Hypothalamus (tissue), 51 donors: ENCODE results near the gene COL9A2.
"Not testable (repeated sequence)": the region's sequence is repeated elsewhere in the genome, so short reads cannot be mapped to it uniquely, and the experiment has no call there.

Experiments
- DNase-seq, 51 donors: peaks; one replicate each; lab custom pipeline; 2025; lab: John Stamatoyannopoulos, UW

Gene COL9A2

DNA sequence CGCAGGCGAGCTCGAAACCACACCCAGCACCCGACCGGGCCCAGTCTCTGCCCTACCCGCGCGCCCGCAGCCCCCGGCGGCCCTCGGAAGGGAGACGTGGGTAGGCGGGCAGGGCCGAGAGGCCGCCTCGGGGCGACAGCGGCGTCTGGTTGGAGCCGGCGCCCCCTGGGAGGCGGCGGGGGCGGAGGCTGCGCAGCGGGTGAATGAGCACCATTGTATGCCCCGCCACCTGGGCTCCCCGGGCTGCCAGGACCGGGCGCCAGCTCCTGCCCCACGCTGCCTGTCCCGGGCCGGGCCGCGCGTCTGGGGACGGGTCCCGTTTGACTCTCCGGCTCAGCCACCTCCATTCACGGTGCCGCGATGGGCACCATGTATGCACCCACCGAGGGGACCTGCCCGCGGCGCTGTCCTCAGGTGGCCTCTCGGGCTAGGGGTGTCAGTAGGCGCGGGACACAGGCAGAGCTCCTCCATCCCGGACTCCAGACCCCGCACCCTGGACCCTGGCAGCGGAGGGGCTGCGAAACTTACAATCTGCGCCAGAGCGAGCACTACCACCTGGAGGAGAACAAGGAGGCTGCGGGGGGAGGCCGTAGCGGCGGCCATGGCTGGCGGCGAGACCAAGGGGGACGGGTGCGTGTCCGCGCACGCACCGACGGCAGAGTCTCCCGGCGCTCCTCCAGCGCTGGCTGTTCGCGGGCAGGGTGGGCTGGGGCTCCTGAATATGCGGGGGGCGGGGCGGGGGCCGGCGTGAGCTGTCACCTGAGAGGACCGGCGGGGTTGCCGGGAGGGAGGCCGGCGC, at the start of gene COL9A2:
TSS of gene COL9A2 (minus strand) at position 692 of the 799 bp plus-strand sequence. CDS start at position 603, 89 bp downstream.
- peak in 49 of 51 donors; percentile 23 to 92 (median 74) for DNase-seq

DNA sequence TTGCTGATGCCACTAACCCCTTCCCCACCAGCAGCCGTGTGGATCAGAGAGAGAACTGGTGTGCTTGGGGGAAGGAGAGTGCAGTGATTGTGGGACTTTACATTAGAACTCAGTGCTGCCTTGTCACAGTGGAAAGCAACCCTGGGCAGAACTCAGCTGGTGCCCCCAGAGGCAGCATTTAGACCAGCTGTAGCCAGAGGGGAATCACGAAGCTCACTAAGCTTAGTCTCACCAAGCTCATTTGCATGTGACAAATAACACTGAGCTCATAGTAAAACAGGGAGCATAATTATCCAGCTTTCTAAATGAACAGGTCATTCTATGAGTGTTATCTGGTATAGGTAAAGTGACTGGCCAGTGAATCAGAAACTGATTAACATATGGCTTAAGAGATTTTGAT, 46.6 kb upstream of the COL9A2 start:
- no peak for DNase-seq

GRCh38 chr1:40362699-40363098, 45.6 kb upstream of the COL9A2 start:
- DNase-seq, result no peak

DNA sequence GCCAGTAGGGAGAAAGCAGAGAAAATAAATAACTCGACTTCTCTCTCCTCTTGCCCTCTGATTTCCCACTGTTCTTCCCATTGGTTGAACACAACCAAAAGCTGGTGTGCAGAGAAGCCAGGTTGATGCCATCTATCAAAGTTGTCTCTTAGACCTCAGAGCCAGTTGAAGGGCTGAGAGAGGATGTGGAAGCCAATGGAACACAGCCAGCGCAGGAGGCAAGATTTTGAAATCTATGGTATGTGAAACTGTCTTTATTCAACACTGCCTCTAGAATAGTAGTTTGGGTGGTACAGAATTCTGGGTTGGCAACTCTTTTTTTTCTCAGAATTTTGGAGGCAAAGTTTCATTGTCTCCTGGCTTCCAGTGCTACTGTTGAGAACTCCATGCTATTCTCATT, 45.1 kb upstream of the COL9A2 start:
- no peak for DNase-seq

DNA sequence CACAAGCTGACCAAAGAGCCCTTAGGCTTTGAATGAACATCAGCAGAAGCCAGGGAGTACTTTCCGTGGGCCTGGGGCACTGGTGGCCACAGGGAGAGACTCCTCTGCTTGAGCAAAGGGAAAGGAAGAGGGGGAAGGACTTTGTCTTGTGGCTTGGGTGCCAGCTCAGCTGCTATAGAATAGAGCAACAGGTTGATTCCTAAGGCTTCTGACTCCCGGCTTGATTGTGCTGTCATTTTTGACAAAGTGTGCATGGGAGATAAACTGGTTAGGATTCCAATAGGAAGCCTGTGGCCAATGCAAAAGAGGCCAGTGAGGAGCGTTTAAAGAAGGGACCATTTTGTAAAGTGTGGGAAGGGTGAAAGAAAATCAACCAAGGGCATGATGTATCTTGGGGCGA, 44.6 kb upstream of the COL9A2 start:
- no peak for DNase-seq

DNA sequence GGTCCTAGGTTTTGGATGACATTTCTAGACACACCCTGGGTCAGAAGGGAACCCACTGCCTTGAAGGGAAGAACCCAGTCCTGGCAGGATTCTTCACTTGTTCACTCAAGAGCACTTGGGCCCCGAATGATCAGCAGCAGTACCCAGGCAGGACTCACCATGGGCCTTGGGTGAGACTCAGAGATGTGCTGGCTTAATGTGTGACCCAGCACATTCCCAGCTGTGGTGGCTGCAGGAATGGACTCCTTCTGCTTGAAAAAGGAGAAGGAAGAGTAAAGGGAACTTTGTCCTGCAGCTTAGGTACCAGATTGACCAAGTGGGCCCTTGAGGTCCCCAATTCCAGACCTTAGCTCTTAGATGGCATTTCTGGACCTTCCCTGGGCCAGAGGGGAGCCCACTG, 44.1 kb upstream of the COL9A2 start:
- no peak for DNase-seq

- DNase-seq, result no peak
Observed at GRCh38 chr1:40360631-40361030, 43.5 kb upstream of the COL9A2 start.

- no peak for DNase-seq
Observed at GRCh38 chr1:40357625-40358024, 40.5 kb upstream of the COL9A2 start.

DNA sequence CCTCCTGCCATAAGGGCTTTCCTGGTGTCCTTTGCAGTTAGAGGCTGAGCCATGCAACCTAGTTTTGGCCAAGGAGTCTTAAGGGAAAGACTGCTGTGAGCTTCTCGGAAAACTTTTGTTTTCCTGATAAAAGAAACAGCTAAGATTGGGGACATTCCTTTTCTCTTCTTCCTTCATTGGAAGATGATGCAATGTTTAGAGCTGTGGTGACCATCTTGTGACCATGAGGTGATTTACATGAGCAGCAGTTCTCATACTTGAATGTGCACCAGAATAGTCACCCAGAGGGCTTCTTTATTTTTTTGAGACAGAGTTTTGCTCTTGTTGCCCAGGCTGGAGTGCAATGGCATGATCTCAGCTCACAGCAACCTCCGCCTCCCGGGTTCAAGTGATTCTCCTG, 36.0 kb upstream of the COL9A2 start:
- no peak for DNase-seq

DNA sequence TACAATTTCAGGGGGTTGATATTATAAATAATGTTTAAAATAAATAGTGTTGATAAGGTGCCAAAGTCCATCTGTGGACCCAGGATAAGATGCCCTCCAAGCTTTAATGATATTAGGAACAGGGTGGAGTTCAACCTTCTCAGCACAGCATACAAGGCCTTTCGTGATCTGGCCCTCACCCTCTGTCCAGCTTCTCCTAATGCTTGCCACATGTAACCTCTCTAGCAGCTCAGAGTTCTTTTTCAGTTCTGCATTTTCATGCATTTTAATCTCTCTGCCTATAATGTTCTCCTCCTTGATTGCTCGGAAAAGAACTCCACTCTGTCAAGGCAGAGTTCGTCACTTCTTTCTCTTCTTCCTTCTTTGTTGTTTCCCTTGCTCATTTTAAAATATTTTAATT, 35.0 kb upstream of the COL9A2 start:
- DNase-seq, result no peak

- no peak for DNase-seq
Observed at GRCh38 chr1:40351124-40351523, 34.0 kb upstream of the COL9A2 start.

- DNase-seq, result no peak
Observed at GRCh38 chr1:40350391-40350790, 33.3 kb upstream of the COL9A2 start.

DNA sequence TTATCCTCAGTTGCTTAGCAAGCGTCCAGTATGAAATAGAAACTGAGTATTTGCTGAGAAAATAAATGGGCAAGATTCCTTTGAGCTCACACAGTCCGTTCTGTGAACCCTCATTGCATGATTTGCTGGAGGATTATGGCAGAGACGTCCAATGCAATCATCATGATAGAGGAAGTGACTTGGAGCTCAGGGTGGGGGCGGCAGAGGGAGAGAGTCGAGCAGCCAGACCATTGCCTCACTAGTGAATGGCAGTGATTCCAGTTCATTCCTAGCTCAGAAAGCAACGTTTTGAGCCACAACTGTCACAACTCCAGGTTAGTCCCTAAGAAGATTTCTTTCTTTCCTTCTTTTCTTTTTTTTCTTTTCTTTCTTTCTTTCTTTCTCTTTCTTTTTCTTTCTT, 27.5 kb upstream of the COL9A2 start:
- DNase-seq, result peak in 26 of 51 donors; percentile 1 to 44 (median 18)

GRCh38 chr1:40342381-40342717, 25.3 kb upstream of the COL9A2 start:
- not testable (repeated sequence) for DNase-seq

- no peak for DNase-seq
Observed at GRCh38 chr1:40341491-40342380, 24.6 kb upstream of the COL9A2 start.

GRCh38 chr1:40339420-40340323, 22.6 kb upstream of the COL9A2 start:
- no peak for DNase-seq

DNA sequence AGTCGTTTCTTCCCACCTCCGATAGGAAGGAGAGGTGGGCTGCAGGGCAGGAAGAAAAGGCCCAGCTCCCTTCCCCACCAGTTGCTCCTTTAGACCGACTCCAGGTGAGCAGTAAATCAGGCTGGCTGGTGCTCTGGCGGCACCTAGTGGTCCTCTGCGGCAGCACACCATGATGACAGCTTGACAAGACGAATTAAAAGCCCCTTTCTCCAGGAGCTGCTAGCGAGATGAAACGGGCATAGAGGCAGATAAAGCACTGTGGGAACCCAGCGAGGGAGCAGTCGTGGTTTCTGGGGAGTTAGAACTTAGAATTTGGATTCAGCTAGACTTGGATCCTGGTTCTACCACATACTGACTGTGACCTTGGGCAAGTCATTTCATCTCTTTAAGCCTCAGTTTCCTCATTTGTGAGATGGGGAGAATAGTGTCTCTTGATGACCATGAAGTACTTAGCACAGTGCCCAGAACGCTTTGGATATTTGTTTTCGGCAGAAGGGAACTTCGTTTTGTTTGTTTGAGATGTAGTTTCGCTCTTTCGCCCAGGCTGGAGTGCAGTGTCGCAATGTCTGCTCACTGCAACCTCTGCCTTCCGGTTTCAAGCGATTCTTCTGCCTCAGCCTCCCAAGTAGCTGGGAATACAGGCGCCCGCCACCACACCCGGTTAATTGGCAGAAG, 21.8 kb upstream of the COL9A2 start:
- DNase-seq, result peak in 49 of 51 donors; percentile 4 to 84 (median 51)

DNA sequence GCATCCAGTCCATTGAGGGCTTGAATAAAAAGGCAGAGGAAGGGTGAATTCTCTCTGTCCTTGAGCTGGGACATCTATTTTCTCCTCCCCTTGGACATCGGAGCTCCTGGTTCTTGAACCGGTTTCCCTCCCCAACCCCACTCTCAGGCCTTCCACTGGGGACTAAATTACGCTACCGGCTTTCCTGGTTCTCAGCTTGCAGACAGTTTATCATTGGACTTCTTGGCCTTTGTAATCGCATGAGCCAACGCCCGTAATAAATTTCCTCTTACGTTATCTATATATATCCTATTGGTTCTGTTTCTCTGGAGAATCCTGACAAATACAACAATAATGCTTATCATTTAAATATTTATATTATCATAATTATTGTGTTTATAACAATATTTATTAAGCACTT, 20.4 kb upstream of the COL9A2 start:
- DNase-seq, result no peak

GRCh38 chr1:40332695-40333094, 15.6 kb upstream of the COL9A2 start:
- no peak for DNase-seq

- DNase-seq, result not testable (repeated sequence)
Observed at GRCh38 chr1:40331403-40331802, 14.3 kb upstream of the COL9A2 start.
